Activated CD8-positive, alpha-beta memory T cell treated with anti-CD3 and anti-CD28 coated beads, Interleukin-2, amount 50 U/mL, for 4 hours (primary cell): ENCODE data around the gene KLHL29.

Source experiments
- DNase-seq: peaks from one replicate; pipeline ENCODE4 v3.0.0-alpha.2; 2020

Gene KLHL29

DNA sequence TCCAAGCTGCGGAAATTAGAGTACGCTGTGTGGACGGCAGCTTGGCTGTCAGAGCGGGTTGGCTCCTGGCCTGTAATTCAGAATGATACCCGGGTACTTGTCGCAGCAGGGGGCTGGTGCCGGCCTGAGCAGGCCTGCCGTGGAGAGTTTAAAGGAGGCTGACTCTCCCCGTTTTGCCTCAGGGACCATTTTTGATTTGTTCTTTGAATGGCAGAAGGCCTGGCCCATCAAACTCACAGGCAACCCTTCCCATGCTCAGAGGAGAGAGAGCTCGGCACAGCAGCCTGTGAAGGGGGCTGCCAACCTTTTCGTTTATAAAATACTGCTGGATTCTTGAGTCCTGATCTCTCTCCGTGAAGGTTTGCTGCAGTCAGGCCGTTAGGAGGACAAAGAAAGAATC lies 151.3 kb downstream of the KLHL29 start:
- no peak for DNase-seq

DNA sequence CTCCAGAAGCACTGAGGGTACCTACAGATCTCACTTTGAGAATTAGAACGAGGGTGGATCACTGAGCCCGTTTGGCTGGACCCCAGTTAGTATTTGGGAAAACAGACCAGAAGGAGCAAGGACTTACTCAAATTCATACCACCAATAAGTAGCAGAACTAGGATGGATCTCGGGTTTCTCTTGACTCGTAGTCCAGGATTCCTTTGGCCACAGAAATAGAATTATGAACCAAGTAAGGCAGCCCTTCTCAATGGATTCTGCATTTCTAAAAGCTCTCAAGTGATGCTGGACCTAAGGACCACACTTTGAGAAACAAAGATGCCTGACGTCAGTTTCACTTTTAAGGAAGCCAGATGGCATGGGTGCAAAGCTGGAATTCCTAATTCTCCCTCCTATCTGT lies 153.0 kb downstream of the KLHL29 start:
- no peak for DNase-seq

DNA sequence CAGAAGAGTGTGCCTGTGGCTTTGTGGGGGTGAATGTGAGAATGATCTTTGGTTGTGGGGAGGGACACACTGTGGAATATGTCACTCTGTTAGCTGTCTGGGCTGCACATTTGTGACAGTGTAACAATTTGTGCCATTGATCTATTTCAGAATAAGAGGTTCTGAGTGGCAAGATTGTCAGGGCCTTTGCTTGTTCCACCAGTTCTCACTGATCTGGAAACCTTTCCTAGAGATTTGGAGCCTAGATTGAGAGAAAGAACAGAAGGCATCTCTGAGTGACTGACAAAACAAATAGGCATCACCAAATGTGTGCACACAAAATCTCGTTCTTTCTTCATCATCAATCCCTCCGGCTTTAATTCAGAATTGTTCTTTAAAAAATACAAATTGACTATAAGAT lies 153.6 kb downstream of the KLHL29 start:
- DNase-seq, result no peak

DNA sequence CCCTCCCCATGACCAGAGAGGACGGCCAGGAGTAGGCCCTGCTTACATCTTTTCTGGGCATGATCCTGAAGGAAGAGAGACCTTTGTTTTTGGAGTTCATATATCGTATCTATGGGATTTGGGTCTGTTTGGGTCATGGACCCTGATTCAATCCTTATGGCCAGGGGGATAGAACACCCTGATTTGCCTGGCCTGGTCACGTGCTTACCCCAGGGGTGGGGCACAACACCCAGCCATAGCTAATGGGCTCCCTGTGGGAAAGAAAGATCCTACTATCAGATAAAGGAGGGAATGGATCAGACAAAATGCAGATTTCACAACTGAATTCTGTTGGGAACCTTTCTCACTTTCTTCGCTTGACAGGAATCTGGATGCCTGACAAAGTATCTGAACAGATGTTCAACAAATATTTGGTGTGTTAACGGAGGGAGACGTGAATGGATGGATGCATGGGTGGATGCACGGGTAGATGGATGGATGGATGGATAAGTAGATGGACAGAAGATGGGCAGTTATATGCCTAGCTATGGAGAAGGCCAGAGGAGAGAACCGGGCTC lies 155.9 kb downstream of the KLHL29 start:
- DNase-seq, result no peak

DNA sequence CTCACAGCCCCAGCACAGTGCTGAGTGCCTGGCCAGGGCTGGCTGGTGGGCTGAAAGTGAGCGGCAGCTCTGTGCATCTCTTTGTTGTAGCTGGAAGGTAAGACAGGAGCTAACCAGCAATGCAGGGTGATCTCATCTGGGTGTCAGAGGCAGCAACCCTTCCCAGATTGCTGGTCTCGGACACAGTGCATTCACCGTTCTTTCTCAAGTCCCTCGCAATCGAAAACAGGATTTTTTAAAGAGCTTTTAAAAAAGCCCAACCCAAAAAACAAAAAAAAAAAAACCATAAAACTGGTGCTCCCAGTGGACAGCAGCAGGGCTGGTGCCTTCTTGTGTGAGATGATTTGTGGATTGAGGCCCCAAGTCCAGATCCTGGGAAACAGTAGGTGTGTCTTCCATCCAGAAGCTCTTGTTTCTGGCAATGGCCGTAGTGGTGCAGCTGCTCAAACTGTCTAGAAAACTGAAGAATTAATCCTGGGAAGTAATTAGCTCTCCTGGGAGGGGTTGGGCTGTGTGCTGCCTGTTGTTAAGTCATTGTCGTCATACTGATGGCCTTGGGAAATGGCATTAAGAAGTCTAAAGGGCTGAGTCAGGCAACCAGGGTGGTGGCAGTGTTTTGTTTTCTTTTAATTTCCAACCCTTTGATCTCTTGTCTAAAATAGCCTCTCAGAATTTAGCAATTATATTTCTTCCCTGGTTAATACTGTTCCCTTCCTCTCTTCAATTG lies 156.7 kb downstream of the KLHL29 start:
- DNase-seq, result no peak

DNA sequence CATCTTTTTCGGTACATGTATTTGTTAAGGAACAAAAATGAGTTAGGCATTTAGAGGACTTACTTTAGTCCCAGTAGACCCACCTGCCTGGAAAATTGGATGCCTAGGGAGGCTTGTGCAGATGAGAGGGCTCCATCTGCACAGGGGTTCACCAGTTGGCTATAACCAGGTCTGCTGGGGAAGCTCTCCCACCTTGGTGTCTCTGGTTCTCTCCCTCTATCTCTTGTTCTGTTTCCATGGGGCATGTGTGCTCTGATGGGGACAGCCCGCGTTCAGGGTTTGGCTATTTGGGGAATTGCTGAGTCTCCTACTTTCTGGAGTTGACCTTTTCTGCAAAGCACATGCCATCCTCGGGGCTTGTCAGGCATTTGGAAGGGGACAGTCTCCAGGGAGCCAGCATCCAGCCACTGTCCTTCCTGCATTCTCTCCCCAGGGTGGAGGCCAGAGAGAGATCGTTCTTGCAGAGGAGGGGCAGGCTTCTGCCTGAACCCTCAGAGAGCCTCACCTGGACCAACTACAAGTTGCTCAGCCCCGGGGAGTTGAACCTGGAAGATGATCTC lies 157.3 kb downstream of the KLHL29 start:
- DNase-seq, result no peak

DNA sequence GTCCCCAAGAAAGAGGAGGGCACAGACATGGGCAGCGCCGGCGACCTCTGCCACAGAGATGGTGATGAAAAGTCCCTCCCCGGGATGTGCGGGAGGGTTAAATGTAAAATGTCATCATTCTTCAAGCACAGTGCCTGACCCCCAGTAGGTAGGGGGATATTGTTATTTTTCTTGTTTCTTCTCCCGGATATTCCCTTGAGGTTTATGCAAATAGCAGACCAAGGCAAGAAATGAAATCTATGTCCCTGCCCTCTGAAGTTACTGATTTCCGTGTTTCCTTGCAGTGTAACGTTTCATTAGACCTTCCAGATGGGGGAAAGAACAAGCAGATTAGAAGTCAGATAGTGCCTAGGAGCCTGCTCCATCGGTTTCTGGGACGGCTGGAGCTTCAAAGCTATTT lies 158.3 kb downstream of the KLHL29 start:
- DNase-seq, result no peak

DNA sequence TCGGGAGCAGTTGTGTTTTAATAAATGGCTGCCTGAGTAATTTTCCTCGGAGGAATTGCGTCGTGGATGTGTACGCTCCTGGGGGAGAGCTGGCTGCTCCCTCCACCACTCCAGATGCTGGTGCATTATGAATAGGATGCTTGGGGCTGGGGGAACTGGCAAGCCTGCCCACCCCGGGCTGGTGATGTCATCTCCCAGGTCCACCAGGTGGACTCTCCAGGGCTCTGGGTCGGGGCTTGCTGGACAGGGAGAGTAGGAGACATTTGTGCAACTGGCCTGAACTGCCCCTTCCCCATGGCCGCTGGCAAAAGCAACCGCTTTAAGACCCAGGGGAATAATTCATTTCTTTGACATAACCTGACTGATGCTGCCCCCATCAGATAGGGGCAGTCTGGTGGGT lies 158.7 kb downstream of the KLHL29 start:
- no peak for DNase-seq

DNA sequence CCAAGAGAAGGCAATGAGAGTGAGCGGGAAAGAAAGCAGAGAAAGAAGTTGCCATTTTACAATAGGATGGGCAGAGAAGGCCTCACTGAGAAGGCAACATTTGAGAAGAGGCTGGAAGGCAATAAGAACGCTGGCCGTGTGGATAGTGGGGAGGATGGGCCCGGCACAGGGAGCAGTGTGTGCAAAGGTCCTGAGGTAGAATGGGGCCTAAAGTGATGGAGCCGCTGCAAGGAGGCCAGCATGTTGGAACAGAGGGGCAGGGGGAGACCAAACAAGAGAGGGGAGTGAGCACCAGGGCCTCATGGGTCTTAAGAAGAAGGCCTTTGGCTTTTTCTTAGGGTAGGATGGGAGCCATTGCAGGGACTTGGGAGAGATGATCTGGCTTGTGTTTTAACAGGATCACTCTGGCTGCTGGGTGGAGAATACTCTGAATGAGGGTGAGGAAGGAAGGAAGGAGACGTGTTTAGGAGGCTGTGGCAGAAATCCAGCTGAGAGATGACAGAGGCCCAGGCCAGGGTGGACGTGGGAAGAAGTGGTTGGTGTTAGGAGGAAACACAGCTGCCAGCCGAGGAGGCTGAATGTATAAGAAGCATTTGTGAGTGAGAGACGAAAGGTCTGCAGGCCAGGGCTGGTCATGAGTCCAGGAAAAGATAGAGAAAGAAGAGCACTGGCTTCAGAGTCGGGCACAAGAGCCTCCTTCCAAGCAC lies 159.8 kb downstream of the KLHL29 start:
- no peak for DNase-seq

DNA sequence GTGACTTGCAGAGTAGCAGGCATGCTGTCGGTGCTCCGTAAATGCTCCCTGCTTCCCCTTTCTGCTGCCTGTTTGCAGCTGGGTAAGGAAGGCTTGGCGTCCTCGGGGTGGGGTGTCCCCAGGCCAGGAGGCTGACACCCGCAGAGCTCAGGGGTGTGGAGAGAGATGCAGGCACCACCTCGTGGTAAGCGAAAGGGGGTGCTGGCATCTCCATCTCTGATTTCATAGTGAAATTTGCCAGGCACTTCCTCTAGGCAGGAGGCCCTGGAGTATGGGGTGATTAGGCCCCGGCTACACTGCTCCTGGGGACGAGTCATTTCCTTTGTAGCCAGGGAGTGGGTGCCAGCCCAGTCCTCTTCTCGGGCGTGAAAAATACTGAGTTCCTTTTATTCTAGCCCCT lies 160.4 kb downstream of the KLHL29 start:
- DNase-seq, result no peak

DNA sequence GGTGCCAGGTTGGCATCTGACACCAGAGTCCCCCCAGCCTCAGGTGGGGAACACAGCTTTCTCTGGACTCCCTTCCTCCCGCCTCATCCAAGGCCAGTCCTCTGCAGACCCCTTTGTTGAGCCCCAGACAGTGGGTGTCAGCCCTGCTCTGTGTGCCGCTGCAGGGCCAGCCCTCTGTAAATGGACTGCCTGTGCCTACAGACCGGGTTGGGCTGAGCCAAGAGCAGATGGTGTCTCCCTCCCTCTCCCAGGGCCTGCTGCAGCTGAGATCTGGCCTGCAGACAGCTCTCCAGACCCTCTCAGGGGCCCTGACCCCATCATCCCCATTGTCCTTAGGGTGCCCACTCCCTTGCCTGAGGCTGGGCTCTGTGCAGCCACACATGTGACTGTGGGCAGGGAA lies 160.8 kb downstream of the KLHL29 start:
- DNase-seq, result no peak

DNA sequence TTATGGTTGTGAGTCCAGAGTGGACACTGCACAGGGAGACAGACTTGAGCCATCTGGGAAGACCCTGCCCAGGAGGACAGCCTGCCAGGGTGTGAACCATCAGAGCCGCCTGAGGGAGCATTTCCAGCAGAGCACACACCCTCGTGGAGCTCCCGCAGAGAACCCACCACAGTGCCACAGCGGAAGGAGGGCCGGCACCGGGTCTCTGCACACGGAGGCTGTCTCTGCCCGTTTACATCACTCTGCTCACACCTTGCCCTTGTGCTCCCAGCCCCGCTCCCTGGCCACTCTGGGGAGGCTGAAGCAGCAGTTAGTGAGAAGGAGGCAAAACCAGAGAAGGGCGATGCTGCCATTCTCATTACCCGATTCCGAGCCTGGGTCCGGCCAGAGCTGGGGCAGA lies 161.9 kb downstream of the KLHL29 start:
- DNase-seq, result no peak

DNA sequence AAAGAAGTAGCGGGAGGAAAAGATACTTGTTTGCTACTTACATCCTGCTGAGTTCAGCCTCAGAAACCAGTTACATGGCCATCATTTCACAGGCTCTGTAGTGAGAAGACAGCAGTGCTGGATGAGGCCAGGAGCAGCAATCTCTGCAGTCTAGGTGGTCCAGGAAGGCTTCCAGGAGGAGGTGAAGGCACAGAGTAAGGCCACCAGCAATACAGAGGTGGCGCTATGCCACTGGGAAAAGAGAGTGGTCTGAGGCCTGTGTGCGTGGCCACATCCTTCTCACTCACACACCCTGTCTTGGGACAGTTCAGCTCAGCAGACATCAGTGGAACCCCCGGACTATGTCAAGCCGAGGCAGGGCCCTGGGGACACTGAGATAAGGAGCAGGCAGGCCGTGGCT lies 162.7 kb downstream of the KLHL29 start:
- no peak for DNase-seq

DNA sequence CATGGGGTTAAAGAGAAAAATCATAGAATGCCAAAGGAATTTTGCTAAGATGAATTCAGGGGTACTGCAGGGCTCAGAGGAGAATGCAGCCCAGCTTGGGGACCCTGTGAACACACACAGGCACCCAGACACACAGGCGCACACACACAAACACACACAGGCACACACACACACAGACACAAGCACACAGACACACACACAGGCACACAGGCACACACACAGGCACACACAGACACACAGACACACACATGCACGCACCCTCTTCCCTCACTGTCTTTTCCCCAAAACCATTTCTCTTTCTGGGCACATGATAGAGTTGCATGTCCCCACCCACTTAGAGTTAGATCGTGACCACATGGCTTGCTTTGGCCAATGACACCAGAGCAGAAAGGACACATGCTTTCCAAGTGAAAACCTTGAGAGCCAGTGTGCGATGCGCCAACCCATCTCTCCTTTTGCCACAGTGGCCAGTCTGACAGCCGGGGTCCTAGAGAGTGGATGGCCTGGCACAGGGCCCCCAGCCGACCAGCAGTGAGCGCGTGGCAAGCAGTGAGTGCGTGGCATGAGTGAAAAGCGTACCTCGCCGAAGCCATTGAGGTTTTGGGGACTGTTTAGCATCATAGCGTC lies 163.3 kb downstream of the KLHL29 start:
- DNase-seq, result no peak

DNA sequence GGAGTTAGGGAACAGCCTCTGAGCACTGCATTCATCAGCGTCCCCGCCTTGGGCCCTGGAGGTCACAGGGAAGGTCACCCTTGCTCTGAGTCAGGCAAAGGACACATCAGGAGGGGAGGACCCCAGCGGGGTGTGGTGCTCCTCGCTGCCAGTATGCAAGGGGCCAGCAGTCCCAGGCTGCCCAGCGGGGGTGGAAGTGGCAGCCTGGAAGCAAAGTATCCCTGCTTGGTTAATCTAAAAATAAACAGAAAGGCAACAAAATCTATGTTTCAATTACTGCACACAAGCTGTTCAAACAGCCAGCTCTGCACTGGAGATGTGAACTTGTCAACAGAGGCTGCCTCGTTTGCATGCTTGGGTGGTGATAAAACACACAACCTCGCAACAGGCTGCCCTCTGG lies 164.1 kb downstream of the KLHL29 start:
- DNase-seq, result no peak

DNA sequence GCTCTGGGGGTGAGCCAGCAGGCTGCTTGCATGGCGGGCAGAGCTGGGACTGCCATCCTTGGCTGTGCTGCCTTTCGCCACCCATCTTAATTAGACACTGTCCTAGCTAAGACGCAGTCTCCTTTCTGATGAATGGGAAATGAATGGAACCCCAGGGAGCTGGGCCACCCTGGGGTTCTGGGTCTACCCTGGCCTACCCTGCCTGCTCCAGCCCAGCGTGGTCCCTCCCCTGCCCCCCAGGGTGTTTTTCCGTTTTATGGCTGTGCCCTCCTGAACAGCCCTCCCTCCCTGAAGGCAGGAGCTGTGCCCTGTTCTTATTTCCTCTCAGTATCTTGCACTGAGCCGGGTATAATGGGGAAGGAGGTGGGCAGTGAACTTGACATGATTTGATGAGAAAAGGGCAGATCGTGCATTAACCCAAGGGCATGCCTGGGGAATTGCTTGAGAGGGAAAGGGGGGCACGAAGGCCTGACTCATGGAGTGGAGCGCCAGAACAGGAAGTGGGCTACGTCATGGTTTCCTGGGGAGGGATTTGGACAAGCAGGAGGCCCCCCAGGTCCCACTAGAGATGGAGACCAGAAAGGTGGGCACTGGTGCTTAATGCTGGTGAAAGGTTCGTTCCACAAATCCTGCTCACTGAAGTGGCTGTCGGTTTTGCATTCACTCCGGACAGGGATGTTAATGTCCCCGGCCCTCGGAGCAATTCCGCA lies 165.0 kb downstream of the KLHL29 start:
- no peak for DNase-seq

DNA sequence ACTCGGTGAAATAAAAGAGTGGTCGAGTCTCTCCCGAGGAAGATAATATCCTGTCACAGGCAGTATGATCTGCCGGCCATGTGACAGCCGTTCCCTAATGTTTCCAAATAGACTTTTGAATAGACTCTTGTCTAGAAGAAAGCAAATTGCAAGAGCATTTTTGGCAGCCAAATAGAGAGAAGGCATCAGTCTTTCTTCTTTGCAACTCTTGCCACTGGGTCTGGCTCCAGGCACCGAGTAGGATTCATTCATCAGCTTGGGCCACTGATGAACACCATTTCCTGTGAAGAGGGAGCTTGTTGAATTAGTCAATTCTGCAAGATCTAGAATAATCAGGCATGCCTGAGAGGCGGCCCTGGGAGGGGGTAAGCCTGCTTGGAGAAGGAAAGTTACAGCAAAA lies 165.6 kb downstream of the KLHL29 start:
- DNase-seq, result no peak

DNA sequence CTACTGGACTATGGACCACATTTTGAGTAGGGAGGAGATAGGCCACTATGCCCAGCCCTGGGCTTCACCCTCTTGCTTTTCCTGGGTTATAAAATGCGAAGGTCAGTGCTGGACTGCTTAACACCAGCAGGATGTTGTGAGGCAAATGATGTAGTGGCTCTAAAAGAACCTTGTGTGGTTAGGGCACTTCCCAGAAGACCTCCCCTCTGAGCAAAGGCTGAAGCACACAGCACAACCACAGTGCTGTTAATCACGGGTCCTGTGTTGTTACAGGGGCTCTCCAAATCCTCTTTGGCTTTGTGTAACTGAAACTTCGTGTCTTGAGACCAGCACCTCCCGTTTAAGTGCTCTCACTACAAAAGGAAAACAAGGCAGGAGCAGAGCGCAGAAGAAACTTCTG lies 166.9 kb downstream of the KLHL29 start:
- no peak for DNase-seq

DNA sequence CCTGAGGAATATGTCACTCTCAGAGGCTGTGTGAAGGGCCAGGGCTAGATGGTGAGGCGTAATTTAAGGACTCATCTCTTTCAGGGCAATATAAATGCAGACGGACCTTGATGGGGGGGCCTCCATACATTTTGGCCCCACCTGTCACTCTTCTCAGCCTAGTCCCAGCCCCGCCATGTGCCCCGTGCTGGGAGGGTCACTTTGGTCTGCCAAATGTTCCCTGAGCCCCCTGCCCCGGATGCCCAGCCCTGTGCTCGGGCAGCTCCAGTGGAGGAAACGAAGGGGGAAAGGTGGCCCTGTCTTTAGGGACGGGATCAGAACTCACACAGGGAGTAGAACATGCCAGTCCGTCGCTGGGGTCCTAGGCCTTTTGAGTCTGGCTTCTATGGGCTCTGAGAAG lies 168.6 kb downstream of the KLHL29 start:
- no peak for DNase-seq

DNA sequence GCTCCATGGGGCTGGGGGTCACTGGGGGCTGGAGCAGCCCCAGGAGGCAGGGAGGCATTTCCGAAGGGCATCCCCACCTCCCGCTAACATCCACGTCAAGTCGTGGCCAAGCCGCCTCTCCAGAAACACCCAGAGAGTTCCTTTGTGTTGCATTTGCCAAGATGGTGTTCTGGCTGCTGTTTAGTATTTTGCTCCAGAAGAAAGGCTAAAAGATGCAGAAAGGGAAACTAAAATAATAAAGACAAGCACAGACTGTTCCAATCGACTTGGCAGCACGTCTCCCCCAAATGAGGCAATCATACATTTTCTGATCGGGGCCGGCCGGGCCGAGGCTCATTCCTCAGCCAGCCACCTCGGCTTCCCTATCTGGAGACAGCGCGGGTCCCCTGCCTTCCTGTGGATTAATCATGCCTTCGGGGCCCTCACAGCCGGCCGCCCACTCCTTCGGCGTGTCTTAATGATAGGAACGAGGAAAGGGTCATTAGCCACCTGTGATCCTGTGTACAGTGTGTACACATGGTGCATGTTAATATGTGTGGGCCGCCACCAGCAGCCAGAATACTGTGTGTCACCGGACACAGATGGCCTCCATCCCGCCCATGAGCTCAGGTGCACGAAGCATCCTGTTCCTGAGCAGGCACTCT lies 169.2 kb downstream of the KLHL29 start:
- no peak for DNase-seq

DNA sequence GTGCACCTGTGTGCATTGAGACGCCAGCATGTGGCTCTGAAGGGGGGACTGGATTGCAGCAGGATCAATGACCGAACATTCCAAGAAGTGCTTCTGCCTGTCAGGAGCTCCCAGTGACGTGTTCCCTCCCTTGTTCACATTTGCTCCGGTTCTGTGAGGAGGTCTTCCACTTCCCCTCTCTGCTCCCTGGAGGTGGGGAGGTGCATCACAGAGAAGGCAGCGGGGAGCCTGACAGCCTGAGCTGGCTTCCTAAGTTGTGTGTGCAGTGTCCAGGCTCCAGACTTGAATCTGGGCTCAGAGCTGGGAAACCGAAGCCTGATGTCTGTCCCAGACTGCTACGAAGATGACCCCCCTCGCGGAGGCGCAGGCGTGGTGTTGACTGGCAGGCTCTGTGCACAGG lies 171.0 kb downstream of the KLHL29 start:
- no peak for DNase-seq

DNA sequence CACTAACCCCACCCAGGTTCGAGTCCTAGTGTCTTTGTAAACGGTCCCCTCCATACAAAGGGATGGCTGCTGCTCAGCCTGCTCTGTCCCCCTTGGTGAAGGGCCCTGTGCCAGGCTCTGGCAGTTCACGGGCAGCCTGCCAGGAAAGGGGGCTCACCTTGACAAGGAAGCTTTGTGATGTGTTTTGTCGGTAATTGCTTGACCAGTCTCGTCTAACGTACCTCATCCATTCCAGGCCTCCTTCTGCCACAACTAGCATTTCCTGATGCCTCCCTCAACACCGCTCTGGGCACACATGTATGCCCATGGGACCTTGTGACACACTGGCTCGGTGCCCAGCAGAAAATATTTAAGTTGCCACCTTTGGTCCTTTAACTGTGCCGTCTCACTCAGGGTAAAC lies 171.9 kb downstream of the KLHL29 start:
- no peak for DNase-seq

DNA sequence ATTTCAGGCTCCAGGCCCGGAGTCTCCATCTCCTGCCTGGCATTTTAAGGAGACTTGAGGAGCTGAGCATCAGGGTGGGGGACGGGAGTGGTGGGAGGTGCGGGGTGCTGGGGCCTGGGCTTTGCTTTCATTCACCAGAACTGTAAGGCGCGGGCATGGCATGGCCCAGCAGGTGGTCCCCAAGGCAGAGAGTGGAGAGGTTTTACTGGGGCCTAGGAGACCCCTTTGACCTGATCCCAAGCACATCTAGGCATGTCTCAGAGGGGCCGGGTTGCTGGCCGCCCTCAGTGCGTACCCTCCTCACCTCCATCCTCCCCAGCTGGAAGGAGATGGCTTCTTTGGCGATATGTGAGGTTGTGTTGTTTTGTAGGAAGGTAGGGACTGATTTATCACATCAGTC lies 172.5 kb downstream of the KLHL29 start:
- no peak for DNase-seq
